Thoracic aorta (tissue), 2 donors: ENCODE data around the gene ADARB2. TPM values are rescaled to one million over a fixed set of nuclear protein-coding genes. Genes with fewer than 3 reads are reported as not detected.

Experiments used
- ATAC-seq: fragments of 150-250 bp; one replicate; pipeline ENCODE4 v1.8.0; 2017; ENCODE audit warnings: low read depth; ENCODE audit not compliant: insufficient number of reproducible peaks, low FRiP score
- DNase-seq: peaks from one replicate; pipeline ENCODE4 v3.0.0-alpha.2; 2020; ENCODE audit warnings: low spot score
- H3K27ac ChIP-seq, 2 donors: fragments of 200-600 bp; sonication (generic); 1 replicate in 1 of 2; 2 replicates in 1 of 2; pipeline ENCODE4 v1.5.1; 2016; ENCODE audit warnings: mild to moderate bottlenecking in 2 of 2, moderate library complexity in 2 of 2
- H3K27me3 ChIP-seq: fragments of 200-600 bp; sonication (generic); replicated peaks from 2 replicates; pipeline ENCODE4 v1.6.0; 2016; ENCODE audit warnings: mild to moderate bottlenecking; ENCODE audit not compliant: insufficient read depth
- H3K36me3 ChIP-seq: fragments of 200-600 bp; sonication (generic); one replicate; pipeline ENCODE4 v1.5.1; 2016
- H3K4me1 ChIP-seq, 2 donors: fragments of 200-600 bp; sonication (generic); 1 replicate in 1 of 2; 2 replicates in 1 of 2; pipeline versions ENCODE4 v1.5.1 to v1.6.0; 2016; ENCODE audit warnings: low read depth in 2 of 2, mild to moderate bottlenecking in 1 of 2; ENCODE audit not compliant: control insufficient read depth in 1 of 2
- H3K4me3 ChIP-seq: fragments of 200-600 bp; sonication (generic); 2 replicates; pipeline ENCODE4 v1.5.1; 2016; ENCODE audit warnings: mild to moderate bottlenecking
- H3K9me3 ChIP-seq: fragments of 200-600 bp; sonication (generic); 2 replicates; pipeline ENCODE4 v1.5.1; 2016
- CTCF ChIP-seq: fragments of 200-600 bp; sonication (generic); IDR thresholded peaks from one replicate; pipeline ENCODE4 v1.5.1; 2019; ENCODE audit warnings: antibody characterized with exemption
- total RNA-seq, 2 donors: library from RNA; depleted of rRNA; stranded (reverse); fragments of >200 nt; gene quantifications; one replicate each; pipeline versions ENCODE4 v1.1.0 to v1.2.3, GENCODE V29; 2016

The ADARB2 gene
- total RNA-seq, 2 donors from 2014 or later: 0.71 to 3.1 TPM

- Histone ChIP-seq H3K27me3 (no peaks in the 10 kb centered on the region), H3K4me1 (no peaks in the 10 kb centered on the region), H3K9me3 (no peaks in the 10 kb centered on the region), H3K4me3 (no peak overlapping the region), H3K27ac (no peak overlapping the region), H3K36me3 (no peaks in the 10 kb centered on the region)
- no peak for TF ChIP-seq CTCF
- ATAC-seq: no peak
- no peak for DNase-seq
Measured at GRCh38 chr10:1515780-1516491, 221.4 kb downstream of the ADARB2 start.

GRCh38 chr10:1515121-1515779 is 222.1 kb downstream of the ADARB2 start:
- Histone ChIP-seq H3K4me1 (no peaks in the 10 kb centered on the region), H3K36me3 (no peaks in the 10 kb centered on the region), H3K4me3 (no peak overlapping the region), H3K27me3 (no peaks in the 10 kb centered on the region), H3K9me3 (no peaks in the 10 kb centered on the region), H3K27ac (no peak overlapping the region)
- ATAC-seq (no peak), DNase-seq (no peak)
- TF ChIP-seq CTCF: no peak

- no peaks in the 10 kb centered on the region for H3K27me3 ChIP-seq
- DNase-seq (no peak), ATAC-seq (no peak)
- TF ChIP-seq CTCF: no peak
- no peak overlapping the region for H3K4me3 ChIP-seq
- H3K36me3 ChIP-seq: no peaks in the 10 kb centered on the region
- no peak overlapping the region for H3K27ac ChIP-seq
- no peaks in the 10 kb centered on the region for H3K4me1 ChIP-seq
- H3K9me3 ChIP-seq: no peaks in the 10 kb centered on the region
Measured at GRCh38 chr10:1514681-1515080, 222.6 kb downstream of the ADARB2 start.

- DNase-seq (no peak), ATAC-seq (no peak)
- no peaks in the 10 kb centered on the region for H3K4me1 ChIP-seq
- no peaks in the 10 kb centered on the region for H3K9me3 ChIP-seq
- no peak overlapping the region for H3K27ac ChIP-seq
- H3K4me3 ChIP-seq: no peak overlapping the region
- TF ChIP-seq CTCF: no peak
- H3K36me3 ChIP-seq: no peaks in the 10 kb centered on the region
- no peaks in the 10 kb centered on the region for H3K27me3 ChIP-seq
Measured at GRCh38 chr10:1513221-1513620, 224.1 kb downstream of the ADARB2 start.

GRCh38 chr10:1509011-1509530 is 228.3 kb downstream of the ADARB2 start:
- H3K27ac ChIP-seq: no peak overlapping the region
- DNase-seq (no peak), ATAC-seq (no peak)
- H3K36me3 ChIP-seq: no peaks in the 10 kb centered on the region
- no peaks in the 10 kb centered on the region for H3K9me3 ChIP-seq
- H3K4me3 ChIP-seq: no peak overlapping the region
- TF ChIP-seq CTCF: no peak
- no peaks in the 10 kb centered on the region for H3K27me3 ChIP-seq
- no peaks in the 10 kb centered on the region for H3K4me1 ChIP-seq
